ENCODE results near the gene EPHB1.

GRCh38 chr3:134822090-134822489 lies 27.0 kb downstream of the EPHB1 start:
- no peak for TF ChIP-seq CTCF (IDR thresholded peaks at IDR 0.05)
- no peak for TF ChIP-seq POLR2A (IDR thresholded peaks at IDR 0.05)

Measured in thyroid gland (tissue), 4 donors.